ENCODE results near the gene ZNF837. TPM values are rescaled to one million over a fixed set of nuclear protein-coding genes. Genes with fewer than 3 reads are reported as not detected.

The ZNF837 gene
- total RNA-seq, 1 donor from 2014 or later: 1.4 TPM

- Mint-ChIP-seq H3K9me3 (no peaks in the 10 kb centered on the region), H3K27me3 (ENCODE audit: insufficient read depth, low read depth) (peaks cover 4% of the 10 kb centered on the region), H3K4me1 (no peaks in the 10 kb centered on the region), H3K4me3 (no peak overlapping the region), H3K36me3 (peaks cover 30% of the 10 kb centered on the region), H3K27ac (no peak overlapping the region)
- no peaks in the 10 kb centered on the region for H3K9me3 ChIP-seq (ENCODE audit: low read depth)
- no peak for TF ChIP-seq EZH2phosphoT487 (IDR thresholded peaks at IDR 0.05)
- no peak for TF ChIP-seq EZH2 (IDR thresholded peaks at IDR 0.05)
- no peak for TF ChIP-seq CTCF (IDR thresholded peaks at IDR 0.05)
- no peak overlapping the region for H3K9ac ChIP-seq
- DNase-seq (ENCODE audit: low spot score): no peak
- no peaks in the 10 kb centered on the region for H4K20me1 ChIP-seq (ENCODE audit: low read depth)
- no peaks in the 10 kb centered on the region for H3F3A ChIP-seq (ENCODE audit: low read depth)
- no peaks in the 10 kb centered on the region for H3K27me3 ChIP-seq
- H3K4me3 ChIP-seq: no peak overlapping the region
- no peak overlapping the region for H3K4me2 ChIP-seq
- no peaks in the 10 kb centered on the region for H3K79me2 ChIP-seq (ENCODE audit: low read depth)
- H3K4me1 ChIP-seq: no peaks in the 10 kb centered on the region
- H3K36me3 ChIP-seq: no peaks in the 10 kb centered on the region
- H3K27ac ChIP-seq: no peak overlapping the region
- H2AFZ ChIP-seq (replicated peaks): no peak overlapping the region
These were observed 44.0 kb downstream of the ZNF837 start for GRCh38 chr19:58336820-58337219.

DNA sequence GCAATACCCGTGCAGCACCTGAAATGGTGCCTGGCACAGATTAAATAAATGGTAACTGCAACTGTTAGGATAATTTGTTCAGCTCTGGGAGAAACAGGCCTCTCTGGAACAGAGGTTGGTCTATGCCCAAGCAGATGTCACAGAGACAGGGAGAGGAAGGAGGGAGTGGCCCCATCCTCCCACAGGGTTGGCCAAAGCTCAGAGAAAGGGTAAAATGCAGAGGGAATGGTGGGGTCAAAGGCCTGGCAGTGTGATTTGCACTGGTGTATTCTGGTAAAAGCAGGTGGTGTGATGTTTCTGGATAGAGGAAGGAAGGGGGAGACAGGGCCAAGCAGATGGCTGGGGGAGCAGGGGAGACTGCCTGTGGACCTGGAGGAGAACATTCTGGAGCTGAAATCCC, 44.6 kb downstream of the ZNF837 start:
- Histone ChIP-seq H3K9ac (no peak overlapping the region), H3K4me1 (no peaks in the 10 kb centered on the region), H4K20me1 (ENCODE audit: low read depth) (no peaks in the 10 kb centered on the region), H2AFZ (replicated peaks) (no peak overlapping the region), H3K36me3 (no peaks in the 10 kb centered on the region), H3K9me3 (ENCODE audit: low read depth) (no peaks in the 10 kb centered on the region), H3K4me3 (no peak overlapping the region), H3K79me2 (ENCODE audit: low read depth) (no peaks in the 10 kb centered on the region), H3K27me3 (no peaks in the 10 kb centered on the region), H3K27ac (no peak overlapping the region), H3F3A (ENCODE audit: low read depth) (no peaks in the 10 kb centered on the region), H3K4me2 (no peak overlapping the region)
- no peaks in the 10 kb centered on the region for H3K4me1 Mint-ChIP-seq
- no peak for TF ChIP-seq CTCF (IDR thresholded peaks at IDR 0.05)
- TF ChIP-seq EZH2 (IDR thresholded peaks at IDR 0.05): no peak
- TF ChIP-seq EZH2phosphoT487 (IDR thresholded peaks at IDR 0.05): no peak
- peaks cover 27% of the 10 kb centered on the region for H3K36me3 Mint-ChIP-seq
- H3K27me3 Mint-ChIP-seq (ENCODE audit: insufficient read depth, low read depth): peaks cover 4% of the 10 kb centered on the region
- no peak for DNase-seq (ENCODE audit: low spot score)
- H3K27ac Mint-ChIP-seq: no peak overlapping the region
- H3K9me3 Mint-ChIP-seq: no peaks in the 10 kb centered on the region
- no peak overlapping the region for H3K4me3 Mint-ChIP-seq

GRCh38 chr19:58335630-58336029, 45.2 kb downstream of the ZNF837 start:
- H3K9ac ChIP-seq: no peak overlapping the region
- TF ChIP-seq CTCF (IDR thresholded peaks at IDR 0.05) (no peak), EZH2phosphoT487 (IDR thresholded peaks at IDR 0.05) (no peak), EZH2 (IDR thresholded peaks at IDR 0.05) (no peak)

More at GRCh38 chr19:58335630-58336029, 45.2 kb downstream of the ZNF837 start:
- Histone ChIP-seq H3K79me2 (ENCODE audit: low read depth) (no peaks in the 10 kb centered on the region), H3K36me3 (no peaks in the 10 kb centered on the region), H2AFZ (replicated peaks) (no peak overlapping the region), H4K20me1 (ENCODE audit: low read depth) (no peaks in the 10 kb centered on the region), H3K27ac (no peak overlapping the region), H3K4me3 (no peak overlapping the region), H3K9me3 (ENCODE audit: low read depth) (no peaks in the 10 kb centered on the region), H3K4me2 (no peak overlapping the region), H3K27me3 (no peaks in the 10 kb centered on the region), H3K4me1 (no peaks in the 10 kb centered on the region), H3F3A (ENCODE audit: low read depth) (no peaks in the 10 kb centered on the region)
- H3K27me3 Mint-ChIP-seq (ENCODE audit: insufficient read depth, low read depth): peaks cover 4% of the 10 kb centered on the region
- peaks cover 26% of the 10 kb centered on the region for H3K36me3 Mint-ChIP-seq
- no peak overlapping the region for H3K27ac Mint-ChIP-seq
- DNase-seq (ENCODE audit: low spot score): no peak
- H3K4me1 Mint-ChIP-seq: no peaks in the 10 kb centered on the region
- no peaks in the 10 kb centered on the region for H3K9me3 Mint-ChIP-seq
- no peak overlapping the region for H3K4me3 Mint-ChIP-seq
